NCI-H82 (cell line): ENCODE measurements around the gene TAF8.
"Not testable (repeated sequence)": the region's sequence is repeated elsewhere in the genome, so short reads cannot be mapped to it uniquely, and the experiment has no call there.

ENCODE experiments used
- DNase-seq: peaks from one replicate; lab custom pipeline; 2025; lab: John Stamatoyannopoulos, UW

Gene TAF8, protein sequence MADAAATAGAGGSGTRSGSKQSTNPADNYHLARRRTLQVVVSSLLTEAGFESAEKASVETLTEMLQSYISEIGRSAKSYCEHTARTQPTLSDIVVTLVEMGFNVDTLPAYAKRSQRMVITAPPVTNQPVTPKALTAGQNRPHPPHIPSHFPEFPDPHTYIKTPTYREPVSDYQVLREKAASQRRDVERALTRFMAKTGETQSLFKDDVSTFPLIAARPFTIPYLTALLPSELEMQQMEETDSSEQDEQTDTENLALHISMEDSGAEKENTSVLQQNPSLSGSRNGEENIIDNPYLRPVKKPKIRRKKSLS

DNA sequence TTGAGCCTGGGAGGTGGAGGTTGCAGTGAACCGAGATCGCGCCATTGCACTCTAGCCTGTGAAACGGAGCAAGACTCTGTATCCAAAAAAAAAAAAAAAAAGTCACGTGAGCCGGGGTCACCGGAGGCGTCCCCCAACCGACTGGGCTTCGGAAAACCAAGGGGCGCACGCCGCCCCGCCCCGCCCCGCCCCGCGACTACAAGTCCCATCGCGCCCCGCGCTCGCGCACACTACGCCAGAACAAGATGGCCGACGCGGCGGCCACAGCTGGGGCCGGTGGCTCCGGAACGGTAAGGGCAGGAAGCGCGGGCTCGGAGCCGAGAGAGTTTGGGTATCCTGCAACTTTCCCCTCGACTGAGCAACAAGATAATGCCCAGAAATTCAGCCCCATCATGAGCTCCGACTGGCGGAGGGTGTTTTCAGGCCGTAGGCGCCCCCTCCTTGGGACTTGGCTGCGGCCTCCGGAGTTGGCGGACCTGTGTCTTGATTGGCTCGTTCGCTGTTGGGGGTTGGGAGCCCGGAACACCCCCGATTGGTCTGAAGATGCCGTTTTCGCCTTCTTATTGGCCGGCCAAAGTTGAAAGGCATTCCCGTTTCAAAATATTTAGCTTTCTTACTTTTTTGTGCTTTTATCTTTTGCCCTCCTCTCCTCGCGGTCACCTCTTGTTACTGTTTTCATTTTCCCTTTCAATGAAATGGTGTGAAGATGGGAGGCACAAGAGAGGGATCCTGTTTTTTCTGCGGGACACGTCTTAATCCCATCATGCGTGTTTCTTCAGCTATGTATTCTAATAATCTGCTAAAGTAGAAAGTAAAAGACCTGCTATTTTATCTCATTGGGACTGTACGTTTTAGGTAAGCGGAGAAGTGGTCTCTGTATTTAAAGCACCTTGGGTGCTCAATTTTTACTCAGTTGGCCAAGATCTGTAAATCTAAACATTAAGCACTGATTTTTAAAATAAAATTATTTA lies at the start of gene TAF8:
Gene TAF8, plus strand, starts transcription at position 228 of the 971 bp plus-strand sequence. Its CDS starts 18 bp downstream, at position 246.
- DNase-seq: peak; percentile 94

- no peak for DNase-seq
Measured at GRCh38 chr6:42001506-42001905, 48.8 kb upstream of the TAF8 start.

DNA sequence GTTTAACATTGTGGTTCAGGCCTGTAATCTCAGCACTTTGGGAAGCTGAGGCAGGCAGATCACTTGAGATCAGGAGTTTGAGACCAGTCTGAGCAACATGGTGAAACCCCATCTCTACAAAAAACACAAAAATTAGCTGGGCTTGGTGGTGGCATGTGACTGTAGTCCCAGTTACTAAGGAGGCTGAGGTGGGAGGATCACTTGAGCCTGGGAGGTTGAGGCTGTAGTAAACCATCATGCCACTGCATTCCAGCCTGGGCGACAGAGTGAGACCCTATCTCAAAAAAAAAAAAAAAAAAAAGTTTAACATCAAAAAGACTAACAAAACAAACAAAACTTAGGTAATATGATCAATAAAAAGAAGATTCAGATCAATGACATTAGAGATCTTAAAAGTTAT lies 46.7 kb upstream of the TAF8 start:
- DNase-seq: not testable (repeated sequence)

DNA sequence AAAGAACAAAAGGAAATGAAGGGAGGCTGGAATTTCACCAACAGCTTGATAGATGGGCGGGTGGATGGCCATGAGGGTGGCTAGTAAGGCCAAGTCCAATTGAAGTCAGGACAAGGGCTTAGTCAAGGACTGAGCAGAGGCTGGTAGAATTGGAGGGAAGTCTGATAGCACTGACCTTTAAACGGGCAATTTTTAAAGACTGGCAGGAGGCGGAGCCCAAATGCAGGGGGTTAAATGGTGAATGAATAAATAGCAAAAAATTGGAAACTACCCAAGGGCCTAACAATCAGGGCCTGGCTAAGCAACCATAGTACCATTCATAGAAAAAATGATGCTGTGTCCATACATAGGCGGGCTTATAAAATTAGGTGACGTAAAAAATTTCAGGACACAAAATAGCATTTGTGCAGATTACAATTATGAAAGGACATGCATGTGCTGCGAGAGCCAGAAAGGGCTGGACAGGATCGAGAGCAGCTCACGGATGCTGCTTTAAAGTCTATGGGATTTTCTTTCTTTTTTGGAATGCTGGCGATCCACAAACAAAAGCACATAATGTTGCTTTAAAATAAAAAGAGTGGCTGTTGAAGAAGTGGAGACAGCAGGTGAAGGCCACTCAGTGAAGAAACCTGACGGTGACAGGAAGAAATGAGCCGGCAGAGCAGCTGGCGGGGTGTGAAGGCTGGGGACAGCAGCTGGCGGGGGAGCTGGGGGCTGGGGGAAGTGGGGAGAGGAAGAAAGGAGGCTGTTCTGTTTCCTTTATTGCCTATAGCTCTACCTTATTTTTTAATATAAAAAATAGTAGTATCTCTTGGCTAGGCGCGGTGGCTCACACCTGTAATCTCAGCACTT lies 42.8 kb upstream of the TAF8 start:
- DNase-seq: peak; percentile 44

GRCh38 chr6:42008138-42008528 lies 42.2 kb upstream of the TAF8 start:
- DNase-seq: not testable (repeated sequence)

DNA sequence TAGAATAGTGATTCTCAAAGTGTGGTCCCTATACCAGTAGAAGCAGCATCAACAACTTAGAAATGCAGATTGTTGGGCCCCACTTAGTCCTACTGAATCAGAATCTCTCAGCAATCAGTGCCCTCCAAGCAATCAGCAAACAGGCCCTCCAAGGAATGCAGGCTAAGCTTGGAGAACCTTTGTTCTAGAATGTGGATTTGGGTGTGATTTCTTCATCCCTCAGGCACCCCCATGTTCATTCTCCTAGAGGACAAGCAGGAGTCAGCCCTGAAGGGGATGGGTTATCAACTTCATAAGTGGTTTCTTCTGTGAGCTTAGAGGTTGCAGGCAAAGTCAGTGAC lies 40.5 kb upstream of the TAF8 start:
- DNase-seq: no peak

DNA sequence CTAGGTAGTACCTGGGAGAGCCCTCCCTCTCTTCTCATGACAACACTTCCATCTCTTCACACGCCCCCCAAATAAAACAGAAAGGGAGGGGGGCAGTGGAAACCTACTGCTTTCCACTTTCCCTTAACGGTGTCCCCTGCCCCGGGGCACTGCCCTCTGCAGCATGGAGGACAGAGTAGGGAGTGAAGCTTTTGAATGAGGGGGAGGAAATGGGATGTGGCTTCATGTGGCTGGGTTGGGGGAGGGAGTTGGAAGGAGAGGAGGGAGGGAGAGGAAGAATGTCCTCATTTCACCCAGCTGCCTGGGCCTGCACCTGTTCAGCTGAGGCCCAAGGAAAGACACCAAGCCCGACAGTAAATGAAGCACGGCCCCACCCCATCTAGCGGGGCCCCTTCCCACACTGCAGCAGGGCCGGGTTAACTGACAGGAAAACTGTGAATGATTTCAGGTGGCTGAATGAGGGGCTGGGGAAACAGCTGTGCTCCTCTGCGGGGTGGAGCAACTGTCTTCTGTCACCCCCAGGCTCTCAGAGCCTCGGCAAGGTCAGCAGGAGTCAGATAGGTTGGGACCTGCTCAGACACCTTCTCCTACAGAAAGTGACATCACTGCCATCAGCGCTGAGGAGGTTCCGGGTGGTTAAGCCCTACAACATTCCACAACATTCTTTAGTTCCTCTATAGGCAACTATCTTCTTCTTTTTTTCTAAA lies 40.0 kb upstream of the TAF8 start:
- DNase-seq: peak; percentile 72

- DNase-seq: no peak
Measured at GRCh38 chr6:42010909-42011308, 39.4 kb upstream of the TAF8 start.

GRCh38 chr6:42012501-42013133 lies 37.7 kb upstream of the TAF8 start:
- no peak for DNase-seq

DNA sequence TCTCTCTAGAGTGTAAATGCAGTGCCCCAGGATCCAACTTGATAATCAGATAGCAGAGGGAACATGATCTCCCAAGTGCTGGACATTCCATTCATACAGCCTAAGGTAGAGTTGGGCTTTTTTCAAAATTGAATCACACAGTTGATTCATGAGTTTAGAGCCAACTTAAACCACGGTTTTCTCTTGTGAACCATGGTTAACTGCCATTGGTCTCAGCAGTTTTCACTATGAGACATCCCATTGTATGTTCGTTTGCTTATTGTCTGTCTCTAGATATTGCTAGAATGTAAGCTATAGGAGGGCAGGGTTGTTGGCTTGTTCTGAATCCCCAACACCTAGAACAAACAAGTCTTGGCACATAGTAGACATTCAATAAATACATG lies 37.2 kb upstream of the TAF8 start:
- DNase-seq: no peak

GRCh38 chr6:42017021-42017643 lies 33.2 kb upstream of the TAF8 start:
- DNase-seq: no peak

- no peak for DNase-seq
Measured at GRCh38 chr6:42020967-42021366, 29.4 kb upstream of the TAF8 start.

DNA sequence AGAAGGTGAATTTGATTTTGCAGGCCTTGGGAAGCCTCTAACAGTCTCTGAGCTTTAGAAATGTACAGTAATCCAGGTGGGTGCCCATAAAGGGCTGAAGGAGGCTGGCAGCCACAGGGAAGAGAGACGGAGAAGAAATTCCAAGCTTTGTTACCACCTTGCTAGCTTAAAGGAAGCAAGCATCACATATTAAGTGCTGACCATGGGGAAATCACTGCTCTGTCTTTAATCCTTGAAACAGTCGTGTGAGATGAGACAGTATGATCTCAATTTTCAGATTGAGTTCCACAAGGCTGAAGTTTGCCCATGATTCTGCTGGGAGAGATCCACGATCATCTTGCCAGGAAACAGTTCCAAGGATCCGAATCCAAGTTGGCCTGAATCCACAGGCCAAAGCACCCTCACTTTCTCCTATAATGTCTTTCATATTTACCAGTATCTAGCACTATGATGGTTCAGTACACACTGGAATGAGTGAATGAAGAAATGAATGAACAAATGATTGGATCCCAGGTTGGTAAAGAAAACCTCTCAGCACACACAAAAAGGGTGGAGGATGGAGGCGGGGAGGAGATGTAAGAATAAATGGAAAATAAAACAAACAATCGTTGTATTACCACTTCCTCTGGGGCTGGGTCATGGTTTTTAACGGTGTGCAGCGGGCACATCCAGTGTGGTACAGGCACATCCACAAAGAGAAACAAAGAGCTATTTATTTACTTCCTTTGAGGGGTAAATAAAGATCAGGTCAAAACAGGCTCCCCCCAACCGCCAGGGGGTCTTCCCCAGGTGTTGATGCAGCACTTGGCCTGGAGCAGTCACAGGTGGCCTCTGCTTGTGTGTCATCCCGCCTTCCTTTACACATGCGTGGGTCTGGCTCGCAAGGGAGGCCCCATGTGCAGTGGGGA lies 28.2 kb upstream of the TAF8 start:
- DNase-seq: no peak

- DNase-seq: no peak
Measured at GRCh38 chr6:42022755-42023384, 27.5 kb upstream of the TAF8 start.

DNA sequence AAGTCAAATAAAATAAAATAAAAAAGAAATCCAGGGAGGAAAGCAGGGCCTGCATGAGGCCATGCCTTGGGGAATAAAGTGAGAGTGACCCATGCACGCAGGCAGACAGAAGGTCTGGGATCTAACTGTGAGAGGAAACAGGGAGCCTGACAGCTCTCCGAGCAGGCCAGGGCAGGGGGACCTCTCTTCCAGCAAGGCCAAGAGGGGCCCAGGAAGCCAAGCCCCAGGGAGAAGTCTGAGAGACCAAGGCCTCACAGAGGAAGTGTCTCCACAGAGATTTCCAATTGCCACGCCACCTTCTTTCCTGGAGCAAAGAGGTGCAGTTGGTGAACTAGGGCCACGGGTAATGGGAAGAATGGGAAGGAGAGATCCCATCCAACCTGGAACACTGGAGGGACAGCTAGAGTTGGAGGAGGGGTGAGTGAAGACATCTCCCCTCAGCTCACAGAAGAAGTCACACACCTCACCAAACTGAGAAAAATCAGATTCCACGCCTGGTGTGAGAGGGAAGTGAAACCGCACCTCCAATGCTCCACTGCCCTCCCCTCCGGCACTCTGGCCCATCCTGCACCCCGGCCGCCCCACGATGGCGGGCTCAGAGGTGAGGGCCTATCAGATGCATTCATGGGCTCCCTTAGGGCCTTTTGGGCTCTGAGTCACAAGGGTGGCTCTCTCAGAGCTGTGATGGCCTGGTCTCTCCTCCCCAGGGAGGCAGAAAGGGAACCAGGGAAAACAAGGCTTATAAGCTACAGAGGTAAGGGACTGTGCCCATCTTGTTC lies 25.1 kb upstream of the TAF8 start:
- DNase-seq: no peak

DNA sequence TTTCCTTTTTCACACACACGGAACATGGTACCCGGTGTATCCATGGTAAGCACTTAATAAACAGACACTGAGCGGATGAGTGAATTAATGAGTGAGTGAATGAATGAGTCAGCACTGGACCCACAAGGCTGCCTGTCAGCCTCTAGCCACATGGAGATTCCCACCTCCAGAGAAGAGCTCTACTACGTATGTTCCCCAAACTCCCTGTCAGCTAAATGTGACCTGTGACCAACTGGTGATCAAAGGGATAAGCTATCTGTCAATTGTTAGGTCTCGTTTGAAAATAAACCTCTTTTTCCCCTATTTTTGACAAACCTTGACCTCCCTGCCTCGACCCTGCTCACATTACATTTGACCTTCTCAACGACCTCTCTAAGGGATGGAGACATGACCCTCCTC lies 24.5 kb upstream of the TAF8 start:
- DNase-seq: no peak

- DNase-seq: no peak
Measured at GRCh38 chr6:42026540-42026939, 23.8 kb upstream of the TAF8 start.
